HEK293 (cell line): Measurements from ENCODE around the gene PEX7.

Source experiments
- CTCF ChIA-PET: fragments of 350-600 bp; formaldehyde crosslinking; extraction: SDS; loops from one replicate; lab custom pipeline; 2021; ENCODE audit warnings: antibody characterized with exemption; lab: Yijun Ruan, JAX
- POLR2A ChIA-PET: fragments of 300-600 bp; formaldehyde crosslinking; extraction: SDS; loops from one replicate; lab custom pipeline; 2020; ENCODE audit warnings: antibody characterized with exemption, inconsistent platforms; lab: Yijun Ruan, JAX
- H3K27ac ChIP-seq: fragments of 200-500 bp; sonication (Bioruptor generic); 2 replicates; pipeline ENCODE4 v1.5.1; 2014; ENCODE audit warnings: low read depth, low read length, control low read depth, inconsistent platforms; ENCODE audit errors: extremely low read depth
- H3K36me3 ChIP-seq, 2 experiments: fragments of 200-500 bp in 1 of 2; sonication (Bioruptor generic) in 1 of 2; 1 replicate in 1 of 2; 2 replicates in 1 of 2; pipeline ENCODE4 v1.5.1; 2014 to 2017; ENCODE audit warnings: inconsistent platforms in 2 of 2, low read length in 2 of 2; ENCODE audit not compliant: control insufficient read depth in 2 of 2, insufficient read depth in 1 of 2
- H3K4me1 ChIP-seq: fragments of 200-500 bp; sonication (Bioruptor generic); 2 replicates; pipeline ENCODE4 v1.5.1; 2014; ENCODE audit warnings: mild to moderate bottlenecking, low read length, inconsistent platforms; ENCODE audit not compliant: control insufficient read depth, insufficient read depth
- H3K4me3 ChIP-seq: 2 replicates; pipeline ENCODE4 v1.5.1; 2011; ENCODE audit warnings: low read depth, mild to moderate bottlenecking, control low read depth, low read length, moderate library complexity
- H3K9me3 ChIP-seq: fragments of 200-500 bp; sonication (Bioruptor generic); 2 replicates; pipeline ENCODE4 v1.5.1; 2014; ENCODE audit warnings: low read depth, low read length, inconsistent platforms; ENCODE audit not compliant: control insufficient read depth, insufficient read depth
- GLI4 ChIP-seq: fragments of 450-650 bp; formaldehyde crosslinking; IDR thresholded peaks from 2 replicates; pipeline ENCODE4 v1.5.1; 2016; ENCODE audit warnings: missing biosample characterization, missing genetic modification characterization
- KLF8 ChIP-seq: fragments of 450-650 bp; formaldehyde crosslinking; IDR thresholded peaks from 2 replicates; pipeline ENCODE4 v1.5.1; 2016; ENCODE audit warnings: missing biosample characterization, missing genetic modification characterization
- PRDM6 ChIP-seq: fragments of 450-650 bp; formaldehyde crosslinking; IDR thresholded peaks from 2 replicates; pipeline ENCODE4 v1.5.1; 2017; ENCODE audit warnings: missing biosample characterization, missing genetic modification characterization
- SCRT2 ChIP-seq: fragments of 450-650 bp; formaldehyde crosslinking; IDR thresholded peaks from 2 replicates; pipeline ENCODE4 v1.5.1; 2016; ENCODE audit warnings: missing biosample characterization, missing genetic modification characterization
- SP2 ChIP-seq: fragments of 450-650 bp; formaldehyde crosslinking; IDR thresholded peaks from 2 replicates; pipeline ENCODE4 v1.5.1; 2016; ENCODE audit warnings: missing biosample characterization, missing genetic modification characterization
- SP3 ChIP-seq: fragments of 450-650 bp; formaldehyde crosslinking; IDR thresholded peaks from 2 replicates; pipeline ENCODE4 v1.5.1; 2016; ENCODE audit warnings: missing biosample characterization, missing genetic modification characterization
- TRIM28 ChIP-seq: IDR thresholded peaks from 2 replicates; pipeline ENCODE4 v1.6.1; 2011; ENCODE audit warnings: low read length, control low read depth, borderline replicate concordance
- ZBTB17 ChIP-seq: fragments of 450-650 bp; formaldehyde crosslinking; IDR thresholded peaks from 2 replicates; pipeline ENCODE4 v1.5.1; 2016; ENCODE audit warnings: missing biosample characterization, missing genetic modification characterization
- ZBTB20 ChIP-seq: fragments of 450-650 bp; formaldehyde crosslinking; IDR thresholded peaks from 2 replicates; pipeline ENCODE4 v1.5.1; 2016; ENCODE audit warnings: missing biosample characterization, missing genetic modification characterization
- ZBTB21 ChIP-seq: fragments of 450-650 bp; formaldehyde crosslinking; IDR thresholded peaks from 2 replicates; pipeline ENCODE4 v1.5.1; 2017; ENCODE audit warnings: missing biosample characterization, missing genetic modification characterization
- ZBTB26 ChIP-seq: fragments of 450-650 bp; formaldehyde crosslinking; optimal IDR thresholded peaks from 2 replicates; pipeline ENCODE3; 2016; ENCODE audit warnings: missing biosample characterization, mild to moderate bottlenecking, missing genetic modification characterization
- ZFHX2 ChIP-seq: fragments of 450-650 bp; formaldehyde crosslinking; conservative IDR thresholded peaks from 2 replicates; pipeline ENCODE4 v1.5.1; 2016; ENCODE audit warnings: missing biosample characterization, missing genetic modification characterization
- ZIC2 ChIP-seq: fragments of 450-650 bp; formaldehyde crosslinking; IDR thresholded peaks from 2 replicates; pipeline ENCODE4 v1.5.1; 2016; ENCODE audit warnings: missing biosample characterization, missing genetic modification characterization
- ZNF155 ChIP-seq: fragments of 450-650 bp; formaldehyde crosslinking; IDR thresholded peaks from 2 replicates; pipeline ENCODE4 v1.5.1; 2016; ENCODE audit warnings: missing biosample characterization, missing genetic modification characterization
- ZNF335 ChIP-seq: fragments of 450-650 bp; formaldehyde crosslinking; conservative IDR thresholded peaks from 2 replicates; pipeline ENCODE4 v1.5.1; 2016; ENCODE audit warnings: missing biosample characterization, missing genetic modification characterization
- ZNF423 ChIP-seq: fragments of 450-650 bp; formaldehyde crosslinking; IDR thresholded peaks from 2 replicates; pipeline ENCODE4 v1.5.1; 2016; ENCODE audit warnings: missing biosample characterization, missing genetic modification characterization
- ZNF544 ChIP-seq: fragments of 450-650 bp; formaldehyde crosslinking; IDR thresholded peaks from 2 replicates; pipeline ENCODE4 v1.5.0; 2017; ENCODE audit warnings: missing biosample characterization, missing genetic modification characterization
- ZNF692 ChIP-seq: fragments of 450-650 bp; formaldehyde crosslinking; IDR thresholded peaks from 2 replicates; pipeline ENCODE4 v1.5.1; 2016; ENCODE audit warnings: missing biosample characterization, missing genetic modification characterization
- ZSCAN30 ChIP-seq: fragments of 450-650 bp; IDR thresholded peaks from 2 replicates; pipeline ENCODE4 v1.5.1; 2018; ENCODE audit warnings: missing biosample characterization, mild to moderate bottlenecking, missing genetic modification characterization, moderate library complexity
- TF ChIP-seq, protein P1 (sequence below): fragments of 450-650 bp; formaldehyde crosslinking; IDR thresholded peaks from 2 replicates; pipeline ENCODE4; 2016; ENCODE audit warnings: missing biosample characterization, missing genetic modification characterization
- TF ChIP-seq, protein P2 (sequence below): fragments of 450-650 bp; formaldehyde crosslinking; IDR thresholded peaks from 2 replicates; pipeline ENCODE4 v1.5.1; 2016; ENCODE audit warnings: missing biosample characterization, missing genetic modification characterization
- TF ChIP-seq, protein P3 (sequence below): fragments of 450-650 bp; formaldehyde crosslinking; IDR thresholded peaks from 2 replicates; pipeline ENCODE4 v1.5.1; 2016; ENCODE audit warnings: missing biosample characterization, missing genetic modification characterization

The PEX7 gene

DNA sequence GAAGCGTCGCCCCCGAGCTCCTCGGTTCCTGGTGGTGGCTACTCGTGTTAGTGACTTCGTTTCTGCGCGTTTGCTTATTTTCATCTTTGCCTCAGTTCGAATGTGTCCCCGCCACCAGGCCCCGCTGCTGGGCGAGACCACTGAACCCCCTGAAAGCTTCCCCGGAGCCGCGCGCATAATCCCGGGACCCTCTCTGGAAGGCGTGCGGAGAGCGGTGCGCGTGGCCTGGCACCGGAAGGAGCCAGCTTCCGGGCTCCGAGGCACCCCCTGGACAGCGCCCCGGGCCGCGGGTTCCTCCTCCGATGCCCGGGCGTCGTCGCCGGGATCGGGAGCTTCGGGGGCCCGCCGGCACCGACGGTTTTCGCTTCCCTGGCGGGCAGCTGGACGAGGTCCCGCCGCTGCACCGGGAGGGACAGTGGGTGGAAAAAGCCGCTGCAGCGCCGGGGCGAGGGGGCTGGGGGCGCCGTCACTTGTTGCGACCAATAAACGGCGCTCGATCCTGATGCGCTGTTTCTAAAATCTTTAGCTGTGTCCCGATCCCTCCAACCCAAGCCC is 99.1 kb downstream of the PEX7 start (continued):
- TF ChIP-seq ZNF155 (no peak), PRDM6 (no peak), ZFHX2 (peak; percentile 43), ZNF544 (no peak), TRIM28 (no peak), ZNF423 (tag by site-specific recombination) (0 out of 2 replicates have a peak, but pooled peaks have one; percentile 23), ZBTB17 (tag by site-specific recombination) (0 out of 2 replicates have a peak, but pooled peaks have one; percentile 24), ZNF692 (no peak)

DNA sequence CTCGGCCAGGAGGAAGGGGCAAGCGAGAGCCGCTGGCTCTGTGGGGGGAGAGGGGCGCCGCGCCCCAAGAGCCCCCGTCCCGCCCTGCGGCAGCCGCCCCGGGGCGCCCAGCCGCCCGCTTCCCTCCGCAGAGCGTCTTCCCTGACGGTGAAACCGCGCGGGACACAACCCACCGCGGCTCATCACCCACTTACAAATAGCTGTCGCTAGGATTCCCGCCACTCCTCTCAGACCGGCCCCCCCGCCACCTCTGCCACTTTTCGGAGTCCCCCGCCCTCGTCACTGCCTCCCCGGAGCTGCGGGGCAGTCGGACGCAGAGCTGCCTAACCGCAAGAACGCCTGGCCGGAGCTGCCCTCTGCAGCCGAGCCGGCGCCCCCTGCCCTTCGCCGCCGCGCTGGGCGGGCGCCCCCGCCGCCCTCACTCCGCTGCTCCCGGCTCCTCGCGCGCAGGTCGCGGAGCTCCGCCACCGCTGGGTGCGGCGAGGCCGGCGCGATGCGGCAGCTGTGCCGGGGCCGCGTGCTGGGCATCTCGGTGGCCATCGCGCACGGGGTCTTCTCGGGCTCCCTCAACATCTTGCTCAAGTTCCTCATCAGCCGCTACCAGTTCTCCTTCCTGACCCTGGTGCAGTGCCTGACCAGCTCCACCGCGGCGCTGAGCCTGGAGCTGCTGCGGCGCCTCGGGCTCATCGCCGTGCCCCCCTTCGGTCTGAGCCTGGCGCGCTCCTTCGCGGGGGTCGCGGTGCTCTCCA is 99.7 kb downstream of the PEX7 start, which contains the start of gene SLC35D3:
Gene SLC35D3, plus strand, starts transcription at position 366 of the 749 bp plus-strand sequence. Its CDS starts 128 bp downstream, at position 494.
- ChIA-PET CTCF (interaction anchor here (0.5 to 1.3 kb wide), 8 partner anchors 42 to 271 kb away, joined by 3 to 5 read pairs (median 4); no protein-coding TSS in a partner anchor), POLR2A (interaction anchor here (0.6 to 1.4 kb wide), 3 partner anchors 76 to 1383 kb away, joined by 3 read pairs; partner anchors contain the start of gene MAP3K5)
- Histone ChIP-seq H3K9me3 (no peaks in the 10 kb centered on the region), H3K4me1 (no peaks in the 10 kb centered on the region; the same call in 1 of the 2 replicates), H3K36me3 (no peaks in the 10 kb centered on the region), H3K4me3 (peak within 1 kb of the TSS; percentile 53), H3K27ac (peak within 1 kb of the TSS; percentile 71; the same call in 1 of the 2 replicates)
- TF ChIP-seq ZBTB21 (tag by site-specific recombination) (no peak), ZSCAN30 (tag by site-specific recombination) (0 out of 2 replicates have a peak, but pooled peaks have one; percentile 12), ZNF335 (tag by site-specific recombination) (peak; percentile 56), ZBTB26 (tag by site-specific recombination) (peak; percentile 80), SP2 (tag by site-specific recombination) (no peak), ZBTB20 (tag by site-specific recombination) (peak; percentile 28; the same call in 1 of the 2 replicates), KLF8 (tag by site-specific recombination) (peak; percentile 59; the same call in 1 of the 2 replicates), ZIC2 (peak; percentile 29), GLI4 (tag by site-specific recombination) (no peak), SCRT2 (tag by site-specific recombination) (0 out of 2 replicates have a peak, but pooled peaks have one; percentile 27), SP3 (tag by site-specific recombination) (no peak)
- TF ChIP-seq, protein P1, sequence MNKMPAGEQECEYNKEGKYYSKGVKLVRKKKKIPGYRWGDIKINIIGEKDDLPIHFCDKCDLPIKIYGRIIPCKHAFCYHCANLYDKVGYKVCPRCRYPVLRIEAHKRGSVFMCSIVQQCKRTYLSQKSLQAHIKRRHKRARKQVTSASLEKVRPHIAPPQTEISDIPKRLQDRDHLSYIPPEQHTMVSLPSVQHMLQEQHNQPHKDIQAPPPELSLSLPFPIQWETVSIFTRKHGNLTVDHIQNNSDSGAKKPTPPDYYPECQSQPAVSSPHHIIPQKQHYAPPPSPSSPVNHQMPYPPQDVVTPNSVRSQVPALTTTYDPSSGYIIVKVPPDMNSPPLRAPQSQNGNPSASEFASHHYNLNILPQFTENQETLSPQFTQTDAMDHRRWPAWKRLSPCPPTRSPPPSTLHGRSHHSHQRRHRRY (tag by site-specific recombination) = no peak
- TF ChIP-seq, protein P2, sequence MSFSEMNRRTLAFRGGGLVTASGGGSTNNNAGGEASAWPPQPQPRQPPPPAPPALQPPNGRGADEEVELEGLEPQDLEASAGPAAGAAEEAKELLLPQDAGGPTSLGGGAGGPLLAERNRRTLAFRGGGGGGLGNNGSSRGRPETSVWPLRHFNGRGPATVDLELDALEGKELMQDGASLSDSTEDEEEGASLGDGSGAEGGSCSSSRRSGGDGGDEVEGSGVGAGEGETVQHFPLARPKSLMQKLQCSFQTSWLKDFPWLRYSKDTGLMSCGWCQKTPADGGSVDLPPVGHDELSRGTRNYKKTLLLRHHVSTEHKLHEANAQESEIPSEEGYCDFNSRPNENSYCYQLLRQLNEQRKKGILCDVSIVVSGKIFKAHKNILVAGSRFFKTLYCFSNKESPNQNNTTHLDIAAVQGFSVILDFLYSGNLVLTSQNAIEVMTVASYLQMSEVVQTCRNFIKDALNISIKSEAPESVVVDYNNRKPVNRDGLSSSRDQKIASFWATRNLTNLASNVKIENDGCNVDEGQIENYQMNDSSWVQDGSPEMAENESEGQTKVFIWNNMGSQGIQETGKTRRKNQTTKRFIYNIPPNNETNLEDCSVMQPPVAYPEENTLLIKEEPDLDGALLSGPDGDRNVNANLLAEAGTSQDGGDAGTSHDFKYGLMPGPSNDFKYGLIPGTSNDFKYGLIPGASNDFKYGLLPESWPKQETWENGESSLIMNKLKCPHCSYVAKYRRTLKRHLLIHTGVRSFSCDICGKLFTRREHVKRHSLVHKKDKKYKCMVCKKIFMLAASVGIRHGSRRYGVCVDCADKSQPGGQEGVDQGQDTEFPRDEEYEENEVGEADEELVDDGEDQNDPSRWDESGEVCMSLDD (tag by site-specific recombination) = peak; percentile 11; the same call in 1 of the 2 replicates
- TF ChIP-seq, protein P3, sequence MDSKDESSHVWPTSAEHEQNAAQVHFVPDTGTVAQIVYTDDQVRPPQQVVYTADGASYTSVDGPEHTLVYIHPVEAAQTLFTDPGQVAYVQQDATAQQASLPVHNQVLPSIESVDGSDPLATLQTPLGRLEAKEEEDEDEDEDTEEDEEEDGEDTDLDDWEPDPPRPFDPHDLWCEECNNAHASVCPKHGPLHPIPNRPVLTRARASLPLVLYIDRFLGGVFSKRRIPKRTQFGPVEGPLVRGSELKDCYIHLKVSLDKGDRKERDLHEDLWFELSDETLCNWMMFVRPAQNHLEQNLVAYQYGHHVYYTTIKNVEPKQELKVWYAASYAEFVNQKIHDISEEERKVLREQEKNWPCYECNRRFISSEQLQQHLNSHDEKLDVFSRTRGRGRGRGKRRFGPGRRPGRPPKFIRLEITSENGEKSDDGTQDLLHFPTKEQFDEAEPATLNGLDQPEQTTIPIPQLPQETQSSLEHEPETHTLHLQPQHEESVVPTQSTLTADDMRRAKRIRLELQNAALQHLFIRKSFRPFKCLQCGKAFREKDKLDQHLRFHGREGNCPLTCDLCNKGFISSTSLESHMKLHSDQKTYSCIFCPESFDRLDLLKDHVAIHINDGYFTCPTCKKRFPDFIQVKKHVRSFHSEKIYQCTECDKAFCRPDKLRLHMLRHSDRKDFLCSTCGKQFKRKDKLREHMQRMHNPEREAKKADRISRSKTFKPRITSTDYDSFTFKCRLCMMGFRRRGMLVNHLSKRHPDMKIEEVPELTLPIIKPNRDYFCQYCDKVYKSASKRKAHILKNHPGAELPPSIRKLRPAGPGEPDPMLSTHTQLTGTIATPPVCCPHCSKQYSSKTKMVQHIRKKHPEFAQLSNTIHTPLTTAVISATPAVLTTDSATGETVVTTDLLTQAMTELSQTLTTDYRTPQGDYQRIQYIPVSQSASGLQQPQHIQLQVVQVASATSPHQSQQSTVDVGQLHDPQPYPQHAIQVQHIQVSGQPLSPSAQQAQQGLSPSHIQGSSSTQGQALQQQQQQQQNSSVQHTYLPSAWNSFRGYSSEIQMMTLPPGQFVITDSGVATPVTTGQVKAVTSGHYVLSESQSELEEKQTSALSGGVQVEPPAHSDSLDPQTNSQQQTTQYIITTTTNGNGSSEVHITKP = 0 out of 2 replicates have a peak, but pooled peaks have one; percentile 36
